HEK293T (cell line): ENCODE results near the gene SH2B2.
"Not testable (repeated sequence)": the region's sequence is repeated elsewhere in the genome, so short reads cannot be mapped to it uniquely, and the experiment has no call there.

ENCODE experiments used
- ELF4 ChIP-seq: fragments of 450-650 bp; IDR thresholded peaks from 2 replicates; pipeline ENCODE4 v1.6.1; 2017; ENCODE audit warnings: antibody characterized with exemption
- NFRKB ChIP-seq: fragments of 450-650 bp; IDR thresholded peaks from 2 replicates; pipeline ENCODE4 v1.6.1; 2016; ENCODE audit warnings: mild to moderate bottlenecking, moderate library complexity
- TARDBP ChIP-seq: fragments of 450-650 bp; IDR thresholded peaks from 2 replicates; pipeline ENCODE4 v1.6.1; 2016

DNA sequence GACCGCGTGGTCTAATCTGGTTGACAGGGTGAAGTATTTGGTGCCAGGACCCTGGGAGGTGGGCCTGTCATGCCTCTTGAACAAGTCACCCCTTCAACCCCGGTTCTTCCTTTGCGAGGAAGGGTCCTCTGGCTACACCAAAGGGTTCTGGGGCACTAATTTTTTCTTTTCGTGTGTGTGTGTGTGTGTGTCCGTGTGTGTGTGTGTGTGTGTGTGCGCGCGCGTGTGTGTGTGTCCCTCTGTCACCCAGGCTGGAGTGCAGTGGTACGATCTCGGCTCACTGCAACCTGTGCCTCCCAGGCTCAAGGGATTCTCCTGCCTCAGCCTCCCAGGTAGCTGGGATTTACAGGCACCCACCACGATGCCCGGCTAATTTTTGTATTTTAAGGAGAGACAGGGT lies 14.7 kb downstream of the SH2B2 start:
- TF ChIP-seq ELF4, TARDBP, NFRKB: not testable (repeated sequence)
